Suprapubic skin (tissue), 4 donors: ENCODE results near the gene ZNF157. TPM values are rescaled to one million over a fixed set of nuclear protein-coding genes. Genes with fewer than 3 reads are reported as not detected.

Experiments
- DNase-seq, 2 donors: peaks; one replicate each; pipeline ENCODE4 v3.0.0-alpha.2; 2019; ENCODE audit warnings: low spot score in 2 of 2
- H3K27ac ChIP-seq: fragments of 200-600 bp; sonication (generic); one replicate; pipeline ENCODE4 v1.5.1; 2019
- H3K27me3 ChIP-seq: fragments of 200-600 bp; sonication (generic); one replicate; pipeline ENCODE4 v1.5.1; 2019
- H3K36me3 ChIP-seq: fragments of 200-600 bp; sonication (generic); one replicate; pipeline ENCODE4 v1.5.1; 2019
- H3K4me1 ChIP-seq: fragments of 200-600 bp; sonication (generic); one replicate; pipeline ENCODE4 v1.5.1; 2019
- H3K4me3 ChIP-seq: fragments of 200-600 bp; sonication (generic); one replicate; pipeline ENCODE4 v1.5.1; 2019; ENCODE audit warnings: mild to moderate bottlenecking
- H3K9me3 ChIP-seq: fragments of 200-600 bp; sonication (generic); one replicate; pipeline ENCODE4 v1.5.1; 2019
- EP300 ChIP-seq: sonication (generic); formaldehyde crosslinking; IDR thresholded peaks from one replicate; pipeline ENCODE4 v1.6.1; 2017; ENCODE audit warnings: antibody characterized with exemption
- POLR2A ChIP-seq, 2 donors: fragments of 450-650 bp; IDR thresholded peaks; one replicate each; pipeline ENCODE4 v1.6.1; 2017; ENCODE audit warnings: antibody characterized with exemption in 2 of 2, mild to moderate bottlenecking in 2 of 2, moderate library complexity in 2 of 2
- POLR2AphosphoS5 ChIP-seq, 3 donors: sonication (generic); formaldehyde crosslinking; IDR thresholded peaks; one replicate each; pipeline ENCODE4 v1.6.1; 2017; ENCODE audit warnings: antibody characterized with exemption in 3 of 3
- WGBS: methylation state at CpG from one replicate; pipeline ENCODE4 v1.1.5; 2018; 5-methylcytosine and 5-hydroxymethylcytosine counted together
- total RNA-seq, 4 donors: library from RNA; depleted of rRNA; stranded (reverse); fragments of >200 nt; gene quantifications; one replicate each; pipeline ENCODE4 v1.1.0, GENCODE V29; 2016
- TF ChIP-seq, protein P1 (sequence below), 2 donors: fragments of 200-600 bp in 1 of 2; fragments of 450-650 bp in 1 of 2; sonication (generic) in 1 of 2; IDR thresholded peaks; one replicate each; pipeline ENCODE4 v1.5.1; 2016 to 2019; ENCODE audit warnings: antibody characterized with exemption in 2 of 2, mild to moderate bottlenecking in 1 of 2, moderate library complexity in 1 of 2

ZNF157 gene
- total RNA-seq, 4 donors from 2014 or later: 0.18 to 0.40 TPM; not detected in 2

- Histone ChIP-seq H3K27me3 (no peaks in the 10 kb centered on the region), H3K4me1 (no peaks in the 10 kb centered on the region), H3K9me3 (no peaks in the 10 kb centered on the region), H3K4me3 (no peak overlapping the region), H3K36me3 (peaks cover 29% of the 10 kb centered on the region), H3K27ac (no peak overlapping the region)
- no peak for DNase-seq
- WGBS: 94% methylated on average over 6 of the region's 6 CpGs
- no peak for TF ChIP-seq POLR2AphosphoS5 (IDR thresholded peaks at IDR 0.05)
- no peak for TF ChIP-seq EP300
Measured at GRCh38 chrX:47448165-47448806, 77.9 kb downstream of the ZNF157 start.

DNA sequence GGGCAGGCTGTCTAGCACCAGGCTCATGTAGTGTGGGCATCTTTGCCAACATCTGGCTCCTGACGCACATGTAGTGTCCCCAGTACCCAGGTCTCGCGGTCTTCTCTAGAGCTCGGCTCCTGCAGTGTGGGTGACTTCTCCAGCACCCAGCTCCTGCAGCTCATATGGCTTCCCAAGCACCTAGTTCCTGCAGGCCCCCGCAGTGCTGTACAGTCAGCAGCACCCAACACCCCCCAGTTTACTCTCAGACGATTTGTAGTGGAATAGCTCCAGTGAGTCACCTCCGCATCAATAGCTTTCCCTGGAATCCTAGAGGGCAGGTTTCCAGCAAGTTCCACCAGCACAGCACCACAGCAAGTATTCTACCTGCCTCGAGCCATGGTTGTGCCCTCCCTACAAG lies 81.7 kb downstream of the ZNF157 start:
- H3K4me1 ChIP-seq: no peaks in the 10 kb centered on the region
- H3K9me3 ChIP-seq: no peaks in the 10 kb centered on the region
- no peaks in the 10 kb centered on the region for H3K27me3 ChIP-seq
- peaks cover 54% of the 10 kb centered on the region for H3K36me3 ChIP-seq
- DNase-seq: no peak
- H3K27ac ChIP-seq: no peak overlapping the region
- 85% methylated on average over 8 of the region's 8 CpGs for WGBS
- no peak for TF ChIP-seq POLR2AphosphoS5 (IDR thresholded peaks at IDR 0.05)
- no peak for TF ChIP-seq POLR2A (IDR thresholded peaks at IDR 0.05)
- TF ChIP-seq, protein P1, sequence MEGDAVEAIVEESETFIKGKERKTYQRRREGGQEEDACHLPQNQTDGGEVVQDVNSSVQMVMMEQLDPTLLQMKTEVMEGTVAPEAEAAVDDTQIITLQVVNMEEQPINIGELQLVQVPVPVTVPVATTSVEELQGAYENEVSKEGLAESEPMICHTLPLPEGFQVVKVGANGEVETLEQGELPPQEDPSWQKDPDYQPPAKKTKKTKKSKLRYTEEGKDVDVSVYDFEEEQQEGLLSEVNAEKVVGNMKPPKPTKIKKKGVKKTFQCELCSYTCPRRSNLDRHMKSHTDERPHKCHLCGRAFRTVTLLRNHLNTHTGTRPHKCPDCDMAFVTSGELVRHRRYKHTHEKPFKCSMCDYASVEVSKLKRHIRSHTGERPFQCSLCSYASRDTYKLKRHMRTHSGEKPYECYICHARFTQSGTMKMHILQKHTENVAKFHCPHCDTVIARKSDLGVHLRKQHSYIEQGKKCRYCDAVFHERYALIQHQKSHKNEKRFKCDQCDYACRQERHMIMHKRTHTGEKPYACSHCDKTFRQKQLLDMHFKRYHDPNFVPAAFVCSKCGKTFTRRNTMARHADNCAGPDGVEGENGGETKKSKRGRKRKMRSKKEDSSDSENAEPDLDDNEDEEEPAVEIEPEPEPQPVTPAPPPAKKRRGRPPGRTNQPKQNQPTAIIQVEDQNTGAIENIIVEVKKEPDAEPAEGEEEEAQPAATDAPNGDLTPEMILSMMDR (IDR thresholded peaks at IDR 0.05): no peak
- no peak for TF ChIP-seq EP300
- no peak overlapping the region for H3K4me3 ChIP-seq

DNA sequence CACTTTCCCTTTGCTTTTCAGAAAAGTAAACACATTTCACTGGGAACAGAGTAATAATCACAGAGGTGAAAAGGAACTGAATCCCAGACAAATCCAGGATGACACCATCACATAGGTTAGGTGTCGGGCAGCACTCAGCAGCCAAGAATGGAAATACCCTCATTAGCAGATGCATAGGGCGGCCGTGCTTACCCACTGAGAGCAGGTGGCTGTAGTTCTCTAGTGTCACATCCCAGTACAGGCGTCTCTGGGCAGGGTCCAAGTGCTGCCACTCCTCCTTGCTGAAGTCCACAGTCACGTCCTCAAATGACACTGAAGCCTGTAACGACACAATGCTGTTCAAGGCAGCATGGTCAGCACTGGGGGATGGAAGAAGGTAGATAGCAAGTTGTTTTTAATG lies 85.7 kb downstream of the ZNF157 start:
- H3K4me1 ChIP-seq: no peaks in the 10 kb centered on the region
- H3K27me3 ChIP-seq: no peaks in the 10 kb centered on the region
- DNase-seq: no peak
- TF ChIP-seq POLR2AphosphoS5 (IDR thresholded peaks at IDR 0.05) (no peak), POLR2A (IDR thresholded peaks at IDR 0.05) (no peak), EP300 (no peak)
- TF ChIP-seq, protein P1 (IDR thresholded peaks at IDR 0.05): no peak
- H3K27ac ChIP-seq: no peak overlapping the region
- 85% methylated on average over 6 of the region's 6 CpGs for WGBS
- peaks cover 42% of the 10 kb centered on the region for H3K36me3 ChIP-seq
- no peak overlapping the region for H3K4me3 ChIP-seq
- H3K9me3 ChIP-seq: no peaks in the 10 kb centered on the region

GRCh38 chrX:47458528-47458927 lies 88.2 kb downstream of the ZNF157 start:
- Histone ChIP-seq H3K9me3 (no peaks in the 10 kb centered on the region), H3K27ac (no peak overlapping the region), H3K4me1 (no peaks in the 10 kb centered on the region), H3K27me3 (no peaks in the 10 kb centered on the region), H3K36me3 (peaks cover 24% of the 10 kb centered on the region), H3K4me3 (no peak overlapping the region)
- no peak for DNase-seq
- TF ChIP-seq POLR2A (IDR thresholded peaks at IDR 0.05): no peak
- no peak for TF ChIP-seq POLR2AphosphoS5 (IDR thresholded peaks at IDR 0.05)
- TF ChIP-seq EP300: no peak
- TF ChIP-seq, protein P1 (IDR thresholded peaks at IDR 0.05): no peak
- WGBS: 84% methylated on average over 6 of the region's 6 CpGs

DNA sequence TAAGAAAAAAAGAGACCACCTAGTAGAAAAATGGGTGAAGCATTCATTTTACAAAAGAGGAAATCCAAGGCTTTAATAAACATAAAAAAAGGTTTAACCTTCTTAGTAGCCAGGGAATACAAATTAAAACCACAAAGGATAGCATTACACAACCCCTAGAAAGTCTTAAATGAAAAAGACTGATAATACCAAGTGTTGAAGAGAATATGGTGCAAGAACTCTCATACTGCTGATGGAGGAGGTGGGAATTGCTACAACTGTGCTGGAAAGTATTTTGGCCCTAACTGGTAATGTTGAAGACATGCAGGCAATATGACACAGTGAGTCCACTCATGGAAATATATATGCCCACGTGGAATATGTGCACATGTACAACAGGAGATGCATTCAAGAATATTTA lies 90.2 kb downstream of the ZNF157 start:
- WGBS: 46% methylated on average over 1 of the region's 1 CpG

More for the DNA sequence above, 90.2 kb downstream of the ZNF157 start:
- H3K27me3 ChIP-seq: no peaks in the 10 kb centered on the region
- no peaks in the 10 kb centered on the region for H3K4me1 ChIP-seq
- no peak for TF ChIP-seq EP300
- TF ChIP-seq POLR2A (IDR thresholded peaks at IDR 0.05): no peak
- no peak for TF ChIP-seq POLR2AphosphoS5 (IDR thresholded peaks at IDR 0.05)
- TF ChIP-seq, protein P1 (IDR thresholded peaks at IDR 0.05): no peak
- H3K4me3 ChIP-seq: no peak overlapping the region
- no peak overlapping the region for H3K27ac ChIP-seq
- no peaks in the 10 kb centered on the region for H3K9me3 ChIP-seq
- peaks cover 7% of the 10 kb centered on the region for H3K36me3 ChIP-seq
- no peak for DNase-seq

Other genes with a start within 250 kb of the ZNF157 start
- gene NDUFB11, start 225.9 kb upstream of the ZNF157 start, total RNA-seq: 10 to 100 TPM; 28.0 to 67.3 (median 51.7) TPM
- 10 to 100 TPM; 27.9 to 33.1 (median 30.2) TPM for gene RBM10, start 225.4 kb upstream of the ZNF157 start, total RNA-seq
- gene UBA1, start 176.7 kb upstream of the ZNF157 start, total RNA-seq: 100 to 1,000 TPM; 146 to 186 (median 157) TPM
- 10 to 100 TPM; 70.5 to 90.1 (median 88.0) TPM for gene CDK16, start 151.9 kb upstream of the ZNF157 start, total RNA-seq
- gene USP11, start 137.6 kb upstream of the ZNF157 start, total RNA-seq: 10 to 100 TPM; 15.4 to 28.3 (median 20.9) TPM
- gene ZNF41, start 112.6 kb downstream of the ZNF157 start, total RNA-seq: 10 to 100 TPM in 1 of 4 donors, 1 to 10 TPM in 3; 5.5 to 11.3 (median 6.5) TPM
- 10 to 100 TPM; 32.4 to 60.0 (median 42.2) TPM for gene ARAF, start 190.6 kb downstream of the ZNF157 start, total RNA-seq
- gene TIMP1, start 211.9 kb downstream of the ZNF157 start, total RNA-seq: 10 to 100 TPM; 37.7 to 94.2 (median 69.2) TPM
- gene SYN1, start 249.3 kb downstream of the ZNF157 start, total RNA-seq: 1 to 10 TPM in 1 of 4 donors, under 1 TPM in 2, not detected in 1; 0.34 to 2.2 (median 0.89) TPM